HG03175 (cell line): ENCODE data around the gene SYNM.

Experiments used
- ATAC-seq: cut with Tn5 transposase; IDR thresholded peaks from one replicate; pipeline ENCODE4 v1.9.1; 2021; ENCODE audit warnings: mild to moderate bottlenecking, moderate library complexity; ENCODE audit not compliant: unreplicated experiment

Gene SYNM

GRCh38 chr15:99165020-99165790, 60.3 kb downstream of the SYNM start:
- ATAC-seq = no peak

- ATAC-seq = no peak
Measured at GRCh38 chr15:99165956-99166689, 61.2 kb downstream of the SYNM start.

- ATAC-seq = no peak
Measured at GRCh38 chr15:99167201-99167600, 62.3 kb downstream of the SYNM start.

GRCh38 chr15:99167640-99168039, 62.8 kb downstream of the SYNM start:
- no peak for ATAC-seq

DNA sequence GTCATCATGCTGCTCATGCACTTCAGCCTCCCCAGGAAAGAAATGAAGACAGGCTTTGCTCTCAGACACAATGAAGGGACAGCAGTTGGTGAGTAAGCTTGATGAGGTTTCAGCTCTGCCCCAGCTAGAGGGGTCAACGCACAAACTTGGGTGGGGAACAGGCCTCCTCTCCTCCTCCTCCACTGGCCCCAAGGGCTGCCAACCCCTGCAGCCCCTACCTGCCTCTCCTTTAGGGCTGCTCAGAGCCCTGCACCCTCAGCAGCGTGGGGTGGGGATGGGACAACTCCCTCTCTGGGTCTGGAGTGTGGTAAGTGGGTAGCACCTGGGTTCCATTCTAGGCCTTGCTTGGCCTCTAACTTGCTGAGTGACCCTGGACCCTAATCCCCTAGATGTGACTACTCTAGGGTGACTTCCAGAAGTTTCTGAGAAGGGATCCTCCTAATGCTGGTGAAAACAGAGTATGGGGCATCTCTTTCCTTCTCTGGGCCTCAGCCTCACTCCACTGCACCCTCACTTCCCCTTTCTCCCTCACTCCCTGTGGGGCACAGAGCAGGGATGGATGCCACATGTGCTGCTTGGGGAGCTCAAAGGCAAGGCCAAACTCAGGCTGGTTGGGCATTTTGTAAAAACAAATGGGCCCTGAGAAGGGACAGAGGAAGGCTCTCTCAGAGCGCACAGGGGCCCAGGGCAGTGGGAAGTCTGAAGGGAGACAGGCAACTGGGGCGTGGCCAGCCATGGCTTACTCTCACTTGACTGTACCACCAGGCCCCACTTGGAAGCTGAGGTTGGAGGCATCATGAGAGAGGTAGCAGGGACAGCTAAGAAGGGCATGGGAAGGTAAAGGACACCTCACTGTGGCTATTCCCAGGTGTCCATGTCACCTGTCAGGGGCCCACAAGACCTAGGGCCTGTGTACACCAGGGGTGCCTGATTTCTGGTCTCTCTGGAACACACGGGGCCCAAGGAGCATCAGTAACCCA, 64.0 kb downstream of the SYNM start:
- no peak for ATAC-seq

- no peak for ATAC-seq
Measured at GRCh38 chr15:99169769-99170311, 65.0 kb downstream of the SYNM start.

- ATAC-seq = no peak
Measured at GRCh38 chr15:99170476-99171065, 65.7 kb downstream of the SYNM start.

DNA sequence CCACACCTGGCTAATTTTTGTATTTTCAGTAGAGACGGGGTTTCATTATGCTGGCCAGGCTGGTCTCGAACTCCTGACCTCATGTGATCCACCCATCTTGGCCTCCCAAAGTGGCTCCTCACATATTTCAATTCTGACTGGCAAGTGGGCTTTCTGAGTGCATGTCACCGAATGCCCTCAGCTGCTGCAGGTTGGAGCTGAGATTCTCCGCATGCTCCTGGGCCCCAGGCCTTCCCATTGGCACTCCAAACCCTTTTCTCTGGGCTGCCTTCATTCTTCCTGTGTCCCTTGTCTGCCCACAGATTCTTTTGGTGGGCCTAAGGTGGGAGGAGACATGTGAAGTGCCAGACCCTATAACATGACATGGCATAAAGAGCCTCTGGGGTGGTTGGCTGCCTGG, 67.3 kb downstream of the SYNM start:
- no peak for ATAC-seq

DNA sequence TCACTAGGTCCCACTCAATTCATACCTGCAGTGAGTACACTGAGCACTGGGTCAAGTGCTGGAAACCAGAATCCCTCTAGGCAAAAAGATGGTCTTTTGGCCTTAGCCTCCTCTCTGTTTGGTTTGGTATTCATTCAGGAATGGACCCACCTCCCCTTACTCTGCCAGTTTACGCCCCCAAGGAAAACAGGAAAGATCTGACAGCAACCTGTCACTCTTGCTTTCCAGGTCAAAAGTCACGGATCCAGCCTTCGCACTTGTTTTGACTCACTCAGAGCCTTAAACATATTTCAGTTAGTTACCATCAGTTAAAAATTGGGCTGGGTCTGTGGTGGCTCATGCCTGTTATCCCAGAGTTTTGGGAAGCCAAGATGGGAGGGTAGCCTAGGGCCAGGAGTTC, 68.1 kb downstream of the SYNM start:
- ATAC-seq = no peak

DNA sequence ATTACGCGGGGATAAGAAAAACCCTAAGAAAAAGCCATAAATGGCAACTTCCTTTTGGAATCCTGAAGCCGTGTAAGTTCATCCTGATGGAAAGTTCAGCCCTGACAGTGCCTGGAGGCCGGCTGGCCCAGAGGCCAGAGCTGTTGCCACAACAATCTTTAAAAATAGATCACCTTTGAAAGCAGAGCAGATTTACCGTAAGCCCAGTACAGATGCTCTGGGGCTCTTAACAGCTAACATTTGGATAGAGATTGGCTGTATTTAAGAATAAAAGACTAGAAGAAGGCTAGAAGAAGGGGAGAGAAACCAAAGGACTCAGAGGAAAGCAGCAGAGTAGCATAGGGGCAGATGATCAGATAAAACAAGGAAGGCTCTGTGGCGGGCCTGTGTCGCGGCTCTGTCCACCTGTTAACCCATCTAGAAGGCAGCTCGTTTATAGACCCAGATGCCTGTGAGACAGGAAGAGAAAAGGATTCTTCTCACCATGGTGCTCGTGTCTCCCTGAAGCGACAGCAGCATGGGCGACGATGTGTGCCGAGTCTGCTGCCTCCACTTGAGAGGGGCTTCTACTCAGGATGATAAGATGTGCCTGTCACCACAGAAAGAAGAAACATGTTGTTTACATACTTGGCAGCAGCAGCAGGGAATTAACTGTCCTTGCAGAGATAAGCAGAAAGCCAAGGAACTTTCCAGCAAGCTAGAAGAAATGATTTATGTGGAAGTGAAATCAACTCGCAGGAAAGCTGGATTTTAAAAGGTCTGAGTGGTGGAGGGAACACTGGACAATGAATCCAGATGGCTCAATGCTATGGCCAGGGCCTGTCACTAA, 69.9 kb downstream of the SYNM start:
- no peak for ATAC-seq

DNA sequence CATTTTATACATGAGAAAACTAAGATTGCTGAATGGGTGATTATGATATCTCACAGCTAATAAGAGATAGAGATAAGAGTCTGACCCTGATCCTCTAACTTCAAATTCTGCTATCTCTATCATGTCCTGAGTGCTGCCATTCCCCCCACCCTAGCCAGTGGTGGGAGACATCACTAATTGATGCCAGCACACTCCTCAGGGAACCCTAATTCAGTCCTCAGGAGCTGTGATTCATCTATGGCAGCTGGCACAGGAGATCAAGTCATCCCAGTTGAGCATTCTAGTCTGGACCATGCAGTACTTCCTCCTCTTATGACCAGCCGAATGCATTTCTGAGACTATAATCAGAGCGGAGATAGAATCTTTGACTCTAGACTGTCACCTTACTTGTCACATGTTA, 71.9 kb downstream of the SYNM start:
- ATAC-seq = no peak

DNA sequence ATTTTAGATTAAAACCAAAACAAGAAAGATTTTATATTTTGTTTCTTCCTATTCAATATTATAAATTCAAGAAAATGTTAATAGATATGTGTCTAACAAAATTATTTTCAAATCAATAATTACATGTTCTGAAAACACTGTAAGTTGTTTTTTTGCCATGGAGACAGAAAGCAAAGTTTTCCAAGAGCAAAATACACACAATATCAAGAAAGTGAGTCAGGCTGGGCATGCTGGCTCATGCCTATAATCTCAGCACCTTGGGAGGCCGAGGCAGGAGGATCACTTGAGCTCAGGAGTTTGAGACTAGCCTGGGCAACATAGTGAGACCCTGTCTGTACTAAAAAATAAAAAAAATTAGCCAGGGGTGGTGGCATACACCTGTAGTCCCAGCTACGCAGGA, 72.8 kb downstream of the SYNM start:
- no peak for ATAC-seq

GRCh38 chr15:99180086-99180963, 75.4 kb downstream of the SYNM start:
- ATAC-seq = no peak

- ATAC-seq = no peak
Measured at GRCh38 chr15:99180964-99181306, 76.1 kb downstream of the SYNM start.

- ATAC-seq = no peak
Measured at GRCh38 chr15:99181545-99181971, 76.7 kb downstream of the SYNM start.

GRCh38 chr15:99182791-99183190, 77.9 kb downstream of the SYNM start:
- no peak for ATAC-seq
